Inflammatory macrophage treated with lipopolysaccharide for 4 hours (primary cell): ENCODE results near the gene BBX.

ENCODE experiments used
- DNase-seq: peaks from one replicate; pipeline ENCODE4 v3.0.0-alpha.2; 2020

The BBX gene

DNA sequence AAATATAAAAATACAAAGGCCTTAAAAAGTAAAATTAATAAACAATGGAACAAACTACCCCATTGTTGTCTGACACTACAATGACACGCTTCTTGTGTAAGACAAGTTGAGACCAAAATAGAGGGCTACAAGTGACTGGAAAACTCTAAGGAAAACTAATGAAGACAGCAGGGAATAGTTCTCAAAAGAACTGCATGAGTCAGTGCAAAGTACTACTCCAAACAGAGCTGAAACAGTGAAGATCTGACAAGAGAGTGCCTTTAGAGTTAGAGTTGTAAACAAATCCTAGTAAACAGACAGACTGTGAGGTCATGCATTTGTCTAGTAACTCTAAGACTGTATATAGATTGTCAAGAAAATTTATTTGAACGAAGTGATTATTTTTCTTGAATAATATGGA, 233.9 kb downstream of the BBX start:
- DNase-seq: no peak

DNA sequence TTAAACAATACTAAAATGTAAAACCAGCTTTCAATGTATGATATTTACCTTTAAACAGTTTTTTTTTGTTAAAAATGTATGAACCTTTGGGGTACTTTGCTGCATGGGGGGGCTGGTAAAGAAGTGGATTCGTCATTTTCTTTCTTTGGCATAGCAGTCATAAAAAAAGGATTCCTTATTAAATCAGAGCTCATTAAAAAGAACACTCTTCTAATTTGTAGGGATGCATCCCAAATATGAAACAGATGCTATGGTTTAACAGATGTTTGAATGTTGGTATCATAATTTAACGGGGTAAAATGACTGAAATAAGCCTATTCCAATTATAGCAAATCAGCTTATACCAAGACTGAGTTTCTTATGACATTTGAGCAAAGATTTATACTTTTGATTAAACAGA, 234.4 kb downstream of the BBX start:
- no peak for DNase-seq

DNA sequence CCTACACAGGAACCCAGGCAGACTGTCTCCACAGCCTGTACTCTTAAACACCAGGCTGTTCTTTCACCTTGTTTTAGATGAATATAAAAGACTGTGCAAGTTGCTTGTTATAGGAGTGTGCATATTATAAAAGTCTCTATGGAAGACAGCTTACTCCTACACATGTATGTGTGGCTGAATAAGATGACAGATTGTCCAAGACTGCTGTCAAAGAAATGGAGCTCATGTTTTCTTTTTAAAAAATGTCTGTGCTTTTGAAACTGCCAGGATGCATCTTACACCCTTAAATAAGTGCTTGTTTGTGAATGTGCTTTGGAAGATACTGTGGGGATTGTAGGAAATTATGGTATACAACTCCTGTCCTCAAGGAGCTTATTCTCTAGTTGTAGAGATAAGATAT, 237.4 kb downstream of the BBX start:
- DNase-seq: no peak

DNA sequence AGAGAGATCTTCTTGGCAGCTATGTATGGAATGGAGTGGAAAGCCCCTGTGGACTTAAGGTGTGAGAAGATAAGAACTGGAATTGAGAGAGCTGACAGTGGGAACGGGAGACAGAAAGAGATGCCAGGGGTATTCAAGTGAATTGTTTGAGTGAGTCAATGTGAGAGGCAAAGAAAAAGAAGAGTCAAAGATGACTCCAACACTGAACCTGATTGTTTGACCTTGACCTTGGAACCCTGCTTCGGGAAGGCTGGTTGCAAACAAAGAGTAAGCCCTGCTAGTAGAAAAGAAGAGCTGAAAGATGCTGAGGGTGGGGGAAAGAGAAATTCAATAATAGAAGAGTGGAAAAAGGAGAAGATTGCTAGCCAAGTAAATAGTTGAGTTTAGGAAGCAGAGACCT, 238.6 kb downstream of the BBX start:
- no peak for DNase-seq

DNA sequence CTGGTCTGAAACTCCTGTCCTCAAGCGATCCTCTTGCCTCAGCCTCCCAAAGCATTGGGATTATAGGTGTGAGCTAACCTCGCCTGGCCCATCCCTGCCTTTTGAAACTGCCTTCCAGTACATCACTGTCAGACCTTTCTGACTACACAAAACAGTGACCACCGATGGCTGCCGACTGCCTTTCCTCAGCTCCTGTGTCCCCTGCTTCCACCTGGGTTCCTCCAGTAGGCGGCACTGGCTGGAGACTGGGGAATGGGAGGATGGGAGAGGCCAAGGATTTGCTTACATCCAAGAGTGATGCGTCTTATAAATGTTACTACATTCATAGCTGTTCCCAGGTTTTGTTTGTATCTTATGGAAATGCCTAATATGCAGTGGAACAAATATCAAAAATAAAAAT, 242.8 kb downstream of the BBX start:
- no peak for DNase-seq

DNA sequence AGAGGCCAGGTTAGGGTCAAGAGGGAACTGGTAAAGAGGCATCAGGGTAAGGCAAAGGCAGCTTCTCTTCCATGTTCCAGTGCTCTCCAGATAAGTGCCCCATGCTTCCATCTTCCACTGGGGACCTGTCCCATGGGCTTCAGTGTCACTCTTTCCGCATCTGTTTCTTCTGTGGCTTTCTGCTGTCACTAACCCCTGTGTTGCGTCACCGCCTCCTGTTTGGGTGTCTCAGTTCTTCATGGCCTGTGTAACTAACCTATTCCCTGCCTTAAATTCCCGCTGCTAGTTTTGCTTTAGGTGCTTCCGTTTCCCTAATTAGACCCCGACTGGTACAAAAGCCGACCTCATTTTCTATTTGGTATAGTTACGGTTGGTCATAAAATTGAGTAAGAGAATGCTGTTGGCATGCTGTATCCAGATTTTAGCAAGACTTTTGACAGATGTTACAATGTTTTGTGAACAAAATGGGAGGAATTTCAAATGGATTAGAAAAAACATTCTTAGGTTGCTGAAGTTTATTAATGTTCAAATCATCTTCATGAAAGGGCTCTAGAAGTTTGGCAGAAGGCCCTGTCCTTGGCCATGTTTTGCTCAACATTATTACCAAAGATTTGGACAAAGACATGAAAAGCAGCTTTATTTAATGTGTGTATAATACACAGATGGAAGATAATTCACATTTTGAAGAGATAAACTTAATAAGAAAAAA, 245.3 kb downstream of the BBX start:
- DNase-seq: no peak

DNA sequence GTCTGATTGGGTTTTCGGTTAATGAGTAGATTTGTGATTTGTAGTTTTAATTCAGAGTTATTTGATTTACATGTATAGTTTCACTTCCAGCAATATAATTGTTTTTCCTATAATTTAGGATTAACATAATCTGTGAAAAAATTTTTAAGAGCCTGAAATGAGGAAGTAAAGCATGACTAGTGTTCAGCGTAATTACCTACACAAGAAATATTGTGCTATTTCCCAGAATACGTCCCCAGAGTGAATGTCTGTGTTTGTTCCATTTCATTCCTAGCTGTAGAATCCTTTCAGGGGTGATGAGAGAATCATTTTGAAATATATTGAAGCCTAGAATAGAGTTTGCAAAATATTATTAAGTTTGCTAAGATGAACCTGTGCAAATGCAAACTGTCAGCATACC, 247.1 kb downstream of the BBX start:
- DNase-seq: no peak

DNA sequence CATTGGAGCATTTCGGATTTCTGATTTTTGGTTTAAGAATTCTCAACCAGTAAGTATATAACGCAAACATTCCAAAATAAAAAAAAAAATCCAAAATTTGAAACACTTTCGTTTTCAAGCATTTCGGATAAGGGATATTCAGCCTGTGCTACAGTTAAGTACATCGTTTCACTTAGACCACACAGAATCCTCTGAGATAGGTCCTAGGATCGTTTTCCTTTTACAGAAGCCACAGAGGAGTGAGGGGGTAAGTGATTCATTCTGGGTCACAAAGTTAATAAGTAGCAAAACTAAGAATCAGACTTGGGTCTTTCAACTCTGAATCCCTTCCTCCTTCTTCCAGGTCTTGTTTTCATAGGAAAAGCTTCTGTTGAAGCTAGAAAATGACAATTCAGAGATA, 249.3 kb downstream of the BBX start:
- no peak for DNase-seq

DNA sequence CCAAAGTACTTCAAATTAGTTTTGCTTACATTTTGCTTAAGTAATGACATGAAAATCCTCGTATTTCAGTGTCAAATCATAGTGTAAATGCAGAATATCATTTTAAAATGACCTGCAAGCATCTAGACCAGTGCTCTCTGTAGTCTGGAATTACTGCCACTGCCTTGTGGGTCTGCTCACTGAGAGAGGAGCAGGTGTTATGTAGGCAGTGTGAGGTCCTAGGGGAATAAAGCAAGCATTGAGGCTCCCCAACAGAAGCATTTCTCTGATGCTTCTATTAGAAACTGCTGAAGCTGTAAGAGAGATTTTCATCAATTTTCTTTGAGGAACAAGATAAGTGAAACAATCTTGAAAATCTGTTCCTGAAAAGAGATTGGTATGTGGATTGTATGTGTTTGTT, 253.2 kb downstream of the BBX start:
- DNase-seq: no peak

DNA sequence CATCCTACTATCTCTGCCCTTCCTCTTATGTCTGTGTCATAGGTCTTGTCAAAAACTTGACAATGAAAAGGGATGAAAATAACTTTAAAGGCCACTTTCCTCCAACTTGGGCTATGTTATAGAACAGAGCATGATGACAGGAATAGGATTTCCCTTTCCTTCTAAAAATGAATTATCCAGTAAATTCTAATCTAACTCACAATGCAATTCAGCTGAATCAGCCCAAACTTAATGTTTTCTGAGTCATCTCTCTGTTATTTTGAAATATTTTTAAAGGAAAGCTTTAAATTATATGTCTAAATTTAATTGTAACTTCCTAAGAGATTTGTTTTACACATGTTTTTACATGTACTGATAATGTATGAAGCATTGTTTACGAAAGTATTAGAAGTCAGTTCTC, 258.5 kb downstream of the BBX start:
- DNase-seq: no peak

DNA sequence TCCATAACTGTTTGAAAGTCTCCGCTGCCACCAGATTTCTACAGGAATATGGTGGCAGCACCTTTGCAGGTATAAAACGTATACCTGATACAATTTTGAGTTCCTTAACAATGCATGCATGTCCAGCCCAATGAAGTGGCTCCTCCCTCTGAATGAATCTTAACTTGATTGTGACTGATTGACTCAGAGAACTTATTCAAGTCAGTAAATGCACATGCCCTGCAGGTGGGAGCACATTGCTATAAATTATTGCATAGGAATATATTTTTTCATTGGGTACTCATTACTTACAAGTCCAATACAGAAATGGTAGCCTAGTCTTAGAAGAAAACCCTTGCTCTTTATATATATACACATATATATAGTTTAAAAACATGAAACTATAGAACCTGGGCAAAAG, 259.3 kb downstream of the BBX start:
- DNase-seq: no peak

DNA sequence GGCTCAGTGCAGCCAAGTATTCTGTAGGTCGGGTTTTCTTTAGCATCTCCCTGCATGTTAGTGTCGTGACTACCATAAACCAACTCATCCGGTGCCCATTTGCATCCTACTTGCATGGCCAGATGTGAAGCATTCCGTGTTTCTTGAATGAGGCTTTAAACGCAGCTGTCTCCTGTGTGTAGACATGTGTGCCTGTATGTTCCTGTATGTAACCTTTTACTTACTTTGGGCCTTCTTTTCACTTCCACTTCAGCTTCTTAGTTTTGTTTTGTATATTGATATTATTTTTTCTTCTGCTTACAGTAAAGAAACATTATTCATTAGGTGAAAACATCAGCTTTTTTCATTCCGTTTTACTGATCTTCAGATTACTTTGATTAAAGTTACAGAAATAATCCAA, 267.9 kb downstream of the BBX start:
- no peak for DNase-seq

DNA sequence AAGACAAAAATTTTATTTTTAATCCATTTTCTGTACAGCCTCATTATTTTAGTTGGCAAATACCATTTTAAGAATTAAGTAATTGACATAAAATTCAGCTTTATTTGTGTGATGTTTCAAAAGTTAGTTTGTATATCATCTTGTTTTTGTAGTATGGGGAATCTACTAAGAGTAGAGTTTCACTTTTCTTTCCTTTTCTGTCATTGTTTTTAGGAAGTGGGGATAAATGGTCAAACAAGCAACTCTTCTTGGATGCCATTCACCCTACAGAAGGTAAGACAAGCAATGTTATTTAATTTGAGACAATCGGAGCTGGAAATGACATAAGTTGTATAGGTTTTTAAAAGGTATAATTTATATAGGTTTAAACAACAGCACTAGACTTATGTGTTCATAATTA, 268.3 kb downstream of the BBX start:
- DNase-seq: peak; percentile 51

DNA sequence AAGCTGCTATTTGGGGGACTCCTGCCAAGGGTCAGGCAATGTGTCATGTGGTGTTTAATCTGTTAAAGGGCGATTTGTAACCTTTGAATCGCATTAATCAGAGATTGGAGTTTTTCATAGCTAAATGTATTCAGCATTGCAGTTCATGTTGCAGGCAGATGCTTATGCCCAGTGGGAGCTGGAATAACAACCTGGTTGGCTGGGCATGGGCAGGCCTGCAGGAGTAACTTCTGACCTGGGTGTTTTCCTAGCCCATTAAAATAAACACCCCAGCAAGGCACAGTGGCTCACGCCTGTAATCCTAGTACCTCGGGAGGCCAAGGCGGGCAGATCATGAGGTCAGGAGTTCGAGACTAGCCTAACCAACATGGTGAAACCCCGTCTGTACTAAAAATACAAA, 268.7 kb downstream of the BBX start:
- no peak for DNase-seq

DNA sequence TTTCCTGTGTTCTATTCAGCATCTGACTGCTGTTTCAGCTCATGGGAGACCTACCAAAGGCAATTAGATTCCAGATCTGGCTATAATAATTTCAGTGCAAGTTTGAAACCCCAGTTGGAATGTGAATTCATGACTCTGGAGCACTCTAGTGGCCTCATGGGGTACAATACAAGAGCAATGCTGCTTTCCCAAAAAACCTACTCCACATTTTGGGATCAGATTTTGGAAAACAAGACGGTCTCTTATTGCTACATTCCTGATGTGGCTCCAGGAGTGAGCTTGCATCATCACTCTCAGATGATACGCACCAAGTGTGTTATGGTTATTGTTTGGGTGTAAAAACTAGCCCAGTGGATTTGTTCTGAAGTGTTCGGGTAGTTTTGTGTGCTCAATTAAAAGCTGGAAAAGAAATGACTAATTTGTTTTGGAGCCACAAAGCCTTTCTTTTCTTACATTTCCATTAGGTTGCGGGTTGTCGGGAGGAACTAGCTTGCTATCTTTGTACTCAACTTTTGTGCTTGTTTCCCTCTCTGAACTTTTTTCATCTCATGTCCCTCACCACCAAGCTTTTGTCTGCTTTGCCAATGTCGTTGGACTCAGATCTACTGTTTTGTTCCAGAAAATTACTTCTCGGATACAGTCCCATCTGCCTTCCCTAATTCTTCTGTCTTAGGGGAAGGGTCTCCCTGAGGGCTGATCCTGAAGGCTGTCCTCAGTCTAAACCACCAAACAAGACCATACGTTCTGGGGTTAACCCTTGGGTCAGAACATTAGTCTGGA, 272.1 kb downstream of the BBX start:
- no peak for DNase-seq

DNA sequence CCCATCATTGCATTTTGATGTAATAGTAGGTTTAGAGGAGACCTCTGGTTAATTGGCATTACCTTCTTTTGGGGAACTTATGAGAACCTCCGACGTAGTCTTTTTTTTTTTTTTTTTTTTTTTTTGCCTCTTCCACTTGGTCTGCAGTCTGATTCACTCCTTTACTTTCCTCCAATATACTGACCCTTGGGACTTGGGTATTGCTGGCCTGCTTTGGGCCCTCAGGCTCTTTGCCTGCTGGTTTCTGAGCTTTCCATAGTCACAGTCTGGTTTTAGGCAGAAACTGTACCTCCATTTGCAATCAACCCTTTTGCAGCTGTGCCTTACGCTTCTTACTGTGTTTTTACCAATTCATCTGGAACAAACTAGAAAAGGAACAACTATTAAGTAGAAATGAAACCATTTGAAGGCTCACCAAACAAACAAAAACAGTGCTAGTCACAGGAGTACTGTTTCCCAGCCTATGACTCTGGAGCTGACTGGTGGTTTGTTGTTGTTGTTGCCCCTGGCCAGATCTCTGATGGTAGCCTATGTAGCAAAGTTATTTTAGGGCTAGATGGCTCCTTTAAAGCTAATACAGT, 272.8 kb downstream of the BBX start:
- DNase-seq: no peak

DNA sequence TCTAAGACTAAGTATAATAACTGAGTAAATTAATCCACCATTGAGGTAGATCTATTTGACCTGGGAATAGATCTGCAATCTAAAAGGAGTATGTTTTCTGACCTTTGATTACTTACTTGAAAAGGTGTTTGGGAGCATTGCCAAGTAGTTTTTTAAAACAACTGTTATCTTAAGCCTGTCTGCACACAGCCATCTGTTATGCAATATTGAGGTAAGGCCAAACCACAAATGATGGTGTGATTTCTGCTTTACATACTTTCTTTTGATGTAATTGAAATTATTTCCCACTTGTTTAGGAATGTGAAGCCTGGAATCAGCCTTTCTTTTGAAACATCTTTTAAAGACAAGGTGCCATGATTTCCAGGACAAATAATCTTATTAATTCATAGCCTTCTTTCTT, 274.0 kb downstream of the BBX start:
- no peak for DNase-seq

DNA sequence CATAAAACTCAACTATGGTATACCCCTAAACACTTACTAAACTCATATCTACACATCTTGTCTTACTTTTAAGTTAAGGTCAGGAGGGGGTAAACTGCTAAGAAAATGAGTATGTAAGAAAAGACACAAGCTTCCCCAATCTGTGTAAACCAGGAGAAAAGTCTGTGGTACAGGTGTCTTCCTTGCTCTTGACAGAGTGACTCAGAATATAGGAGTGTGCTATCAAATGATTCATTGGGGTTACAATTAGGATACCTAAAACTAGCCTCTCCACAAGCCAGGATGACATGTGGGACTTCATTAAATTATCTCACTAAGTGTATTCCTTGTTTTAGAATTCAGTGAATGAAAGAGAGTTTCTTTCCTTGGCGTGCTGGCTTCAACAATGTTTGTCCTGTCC, 274.8 kb downstream of the BBX start:
- DNase-seq: no peak

DNA sequence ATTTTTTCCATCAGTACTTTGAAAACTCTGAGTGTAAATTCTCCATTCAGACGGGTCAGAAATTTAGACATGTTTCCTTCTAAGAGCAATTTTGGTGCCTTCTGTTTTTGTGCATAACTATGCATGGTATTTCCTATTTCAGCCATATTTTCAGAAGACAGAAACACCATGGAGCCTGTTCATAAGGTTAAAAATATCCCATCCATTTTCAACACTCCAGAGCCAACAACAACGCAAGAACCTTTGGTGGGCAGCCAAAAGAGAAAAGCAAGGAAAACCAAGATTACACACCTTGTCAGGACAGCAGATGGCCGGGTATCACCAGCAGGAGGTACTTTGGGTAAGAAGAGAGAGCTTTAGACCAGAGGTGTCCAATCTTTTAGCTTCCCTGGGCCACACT, 275.6 kb downstream of the BBX start:
- DNase-seq: no peak

DNA sequence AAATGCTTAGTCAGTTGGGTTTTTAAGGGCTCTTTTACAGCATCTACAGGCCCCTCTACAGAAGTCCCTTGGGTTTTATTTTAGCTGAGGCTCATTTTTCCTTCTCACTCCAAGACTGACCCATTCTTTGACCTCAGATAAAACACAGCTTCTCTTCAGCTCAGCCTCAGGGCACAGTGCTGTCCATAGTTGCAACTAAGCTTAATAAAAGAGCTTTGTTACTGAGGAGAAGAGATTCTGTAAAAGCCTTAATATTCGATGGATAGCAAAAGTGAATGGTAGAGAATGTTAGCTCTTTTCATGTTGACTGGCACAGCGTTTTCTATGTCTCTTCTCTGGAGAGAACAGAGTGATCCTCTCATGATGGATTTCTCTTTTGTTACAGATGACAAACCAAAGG, 277.9 kb downstream of the BBX start:
- DNase-seq: no peak

DNA sequence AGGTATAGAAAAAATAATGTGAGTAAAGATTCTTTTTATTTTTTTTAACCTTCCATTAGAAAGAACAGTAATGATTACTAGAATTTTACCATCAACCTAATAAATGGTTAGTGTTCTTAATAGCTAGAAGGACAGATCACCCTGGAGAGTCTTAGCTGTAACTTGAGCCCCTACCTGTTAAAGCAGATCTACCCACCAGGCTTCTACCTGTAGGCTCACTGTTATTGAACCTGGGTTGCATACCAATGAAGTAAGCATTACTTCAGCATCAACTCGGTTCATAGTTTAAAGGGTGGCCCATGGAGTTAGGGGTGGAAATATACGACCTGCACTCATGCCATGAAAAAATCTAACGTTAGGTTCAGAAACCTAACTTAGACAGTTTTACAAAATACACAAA, 280.4 kb downstream of the BBX start:
- no peak for DNase-seq

DNA sequence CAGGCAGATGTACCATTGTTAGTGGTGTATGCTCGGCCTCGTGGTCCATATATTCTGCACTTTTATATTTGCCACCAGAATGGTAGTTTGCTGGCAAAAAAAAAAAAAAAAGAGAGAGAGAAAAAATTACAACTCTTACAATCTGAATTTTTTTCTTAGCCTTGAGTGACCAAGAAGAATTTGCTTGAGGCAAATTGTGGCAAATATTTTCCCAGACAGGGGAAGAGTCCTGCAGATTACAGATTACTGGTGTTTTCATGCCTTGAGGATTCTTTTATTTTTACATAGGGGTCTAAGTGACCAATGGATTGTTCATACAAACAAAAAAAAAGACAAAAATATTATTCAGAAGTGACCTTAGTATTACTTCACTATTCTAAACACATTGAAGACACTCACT, 283.3 kb downstream of the BBX start:
- no peak for DNase-seq

DNA sequence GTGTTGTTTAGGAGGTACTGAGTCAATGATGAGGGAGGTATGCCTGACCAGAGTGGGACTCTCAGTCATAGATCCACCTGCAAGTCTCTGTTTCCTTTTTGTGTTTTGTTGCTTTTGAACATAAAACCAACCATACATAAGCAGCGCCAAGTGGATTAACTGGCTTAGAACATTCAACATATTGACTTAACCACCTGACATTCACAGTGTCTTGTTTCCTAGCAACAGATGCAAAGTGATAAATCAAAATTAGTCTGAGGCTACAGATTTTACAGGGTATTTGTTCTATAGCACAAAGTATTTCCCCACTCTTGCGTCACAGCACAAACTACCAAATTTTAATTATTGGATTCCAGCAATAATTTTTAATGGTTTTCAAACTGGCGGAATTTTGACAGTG, 283.8 kb downstream of the BBX start:
- DNase-seq: no peak
